GM23338 (cell line): Measurements from ENCODE around the gene NUB1. TPM values are rescaled to one million over a fixed set of nuclear protein-coding genes. Genes with fewer than 3 reads are reported as not detected.

Source experiments
- ATAC-seq: fragments of 200-7000 bp; cut with Tn5 transposase; 3 replicates; pipeline ENCODE4 v1.9.1; 2020
- DNase-seq: peaks from one replicate; pipeline ENCODE4 v3.0.0-alpha.2; 2015; ENCODE audit warnings: low spot score
- H2AFZ ChIP-seq: fragments of 200-600 bp; sonication (generic); 2 replicates; pipeline ENCODE4 v1.8.0; 2016; ENCODE audit warnings: antibody characterized with exemption, mild to moderate bottlenecking, moderate library complexity
- H3F3A ChIP-seq: fragments of 200-600 bp; sonication (generic); replicated peaks from 2 replicates; pipeline ENCODE4 v1.8.0; 2017; ENCODE audit warnings: antibody characterized with exemption, mixed run types, low read depth
- H3K27ac ChIP-seq: fragments of 200-600 bp; sonication (generic); 2 replicates; pipeline ENCODE4 v1.6.1; 2016; ENCODE audit warnings: low read depth
- H3K27me3 ChIP-seq: fragments of 200-600 bp; sonication (generic); 2 replicates; pipeline ENCODE4 v1.8.0; 2016; ENCODE audit warnings: mild to moderate bottlenecking, mixed run types, moderate library complexity; ENCODE audit not compliant: insufficient read depth
- H3K36me3 ChIP-seq: fragments of 200-600 bp; sonication (generic); 2 replicates; pipeline ENCODE4 v1.8.0; 2016; ENCODE audit warnings: mild to moderate bottlenecking; ENCODE audit not compliant: insufficient read depth
- H3K4me1 ChIP-seq: fragments of 200-600 bp; sonication (generic); 2 replicates; pipeline ENCODE4 v1.8.0; 2016; ENCODE audit warnings: mild to moderate bottlenecking, moderate library complexity; ENCODE audit not compliant: insufficient read depth
- H3K4me2 ChIP-seq: fragments of 200-600 bp; sonication (generic); 2 replicates; pipeline ENCODE4 v1.7.1; 2017; ENCODE audit warnings: mixed run types
- H3K4me3 ChIP-seq: fragments of 200-600 bp; sonication (generic); 2 replicates; pipeline ENCODE4 v1.6.1; 2016; ENCODE audit warnings: mixed run types
- H3K79me2 ChIP-seq: fragments of 200-600 bp; sonication (generic); replicated peaks from 2 replicates; pipeline ENCODE4 v1.8.0; 2017; ENCODE audit warnings: mild to moderate bottlenecking; ENCODE audit not compliant: insufficient read depth
- H3K9me2 ChIP-seq: fragments of 200-600 bp; sonication (generic); 2 replicates; pipeline ENCODE4 v1.8.0; 2017; ENCODE audit not compliant: insufficient read depth
- H4K20me1 ChIP-seq: fragments of 200-600 bp; sonication (generic); replicated peaks from 2 replicates; pipeline ENCODE4 v1.8.0; 2017; ENCODE audit warnings: mild to moderate bottlenecking; ENCODE audit not compliant: insufficient read depth
- H3K27ac Mint-ChIP-seq: 2 replicates; pipeline ENCODE4 v1.8.0; 2020; ENCODE audit warnings: inconsistent platforms, mild to moderate bottlenecking, moderate library complexity, mixed read lengths
- H3K27me3 Mint-ChIP-seq: 3 replicates; pipeline ENCODE4 v1.8.0; 2022; ENCODE audit warnings: low read depth, mild to moderate bottlenecking, moderate library complexity, mixed read lengths, inconsistent platforms; ENCODE audit not compliant: insufficient read depth, poor library complexity
- H3K36me3 Mint-ChIP-seq: 3 replicates; pipeline ENCODE4 v1.8.0; 2021; ENCODE audit warnings: low read depth, mild to moderate bottlenecking, inconsistent platforms, moderate library complexity, mixed read lengths
- H3K4me1 Mint-ChIP-seq: 3 replicates; pipeline ENCODE4 v1.8.0; 2020; ENCODE audit warnings: mild to moderate bottlenecking, inconsistent platforms, mixed read lengths
- H3K4me3 Mint-ChIP-seq: 3 replicates; pipeline ENCODE4 v1.8.0; 2021; ENCODE audit warnings: moderate library complexity, mild to moderate bottlenecking, inconsistent platforms, mixed read lengths
- H3K9me3 Mint-ChIP-seq: 3 replicates; pipeline ENCODE4 v1.8.0; 2020; ENCODE audit warnings: moderate library complexity, mild to moderate bottlenecking, inconsistent platforms, mixed read lengths
- ETS1 ChIP-seq: IDR thresholded peaks from 2 replicates; pipeline ENCODE4 v1.6.1; 2016; ENCODE audit warnings: antibody characterized with exemption
- EZH2phosphoT487 ChIP-seq: fragments of 200-600 bp; sonication (generic); IDR thresholded peaks from one replicate; pipeline ENCODE4 v1.8.1; 2018; ENCODE audit warnings: antibody characterized with exemption; ENCODE audit not compliant: unreplicated experiment
- JUNB ChIP-seq: IDR thresholded peaks from one replicate; pipeline ENCODE4 v1.6.1; 2016; ENCODE audit warnings: antibody characterized with exemption; ENCODE audit not compliant: unreplicated experiment
- NANOG ChIP-seq: IDR thresholded peaks from 2 replicates; pipeline ENCODE4 v1.6.1; 2016; ENCODE audit warnings: antibody characterized with exemption, borderline replicate concordance
- STAT1 ChIP-seq: IDR thresholded peaks from one replicate; pipeline ENCODE4 v1.6.1; 2016; ENCODE audit warnings: antibody characterized with exemption; ENCODE audit not compliant: unreplicated experiment
- ZNF462 ChIP-seq: fragments of 250-450 bp; sonication (Bioruptor Pico); IDR thresholded peaks from 2 replicates; pipeline ENCODE4 v1.5.0; 2020; ENCODE audit warnings: mild to moderate bottlenecking, moderate library complexity
- polyA plus RNA-seq: library from polyadenylated mRNA; unstranded; fragments of >200 nt; fragmentation: Nextera tagmentation; extraction: Ambion mirVana; gene quantifications from 2 replicates; pipeline ENCODE4 v1.2.1, GENCODE V29; 2016
- total RNA-seq: library from RNA; depleted of rRNA; stranded (reverse); fragments of >200 nt; shearing (Covaris generic); gene quantifications from 2 replicates; pipeline ENCODE4 v1.2.3, GENCODE V29; 2014

Gene NUB1
- total and polyA plus RNA-seq, 2 experiments from 2014 or later: 31.8 to 42.3 TPM

- no peak for TF ChIP-seq ZNF462 (CRISPR knock-in tag)
- TF ChIP-seq NANOG: no peak
- TF ChIP-seq JUNB: no peak
- TF ChIP-seq EZH2phosphoT487: no peak
Observed at GRCh38 chr7:151372612-151373265, 31.1 kb downstream of the NUB1 start (continued).

- Histone ChIP-seq H3K4me1 (peaks cover 5% of the 10 kb centered on the region; the same call in 1 of the 2 replicates), H3K4me2 (no peak overlapping the region), H3K27ac (no peak overlapping the region), H2AFZ (no peak overlapping the region), H3K4me3 (no peak overlapping the region), H4K20me1 (no peaks in the 10 kb centered on the region; the same call in 1 of the 2 replicates), H3K36me3 (no peaks in the 10 kb centered on the region), H3K79me2 (no peaks in the 10 kb centered on the region), H3F3A (0 out of 2 replicates have a peak, but pooled peaks cover 3% of the 10 kb centered on the region), H3K9me2 (no peaks in the 10 kb centered on the region), H3K27me3 (no peaks in the 10 kb centered on the region)
- peak; percentile 10; the same call in 1 of the 3 replicates for ATAC-seq
- Mint-ChIP-seq H3K4me3 (no peak overlapping the region), H3K27ac (no peak overlapping the region), H3K36me3 (peaks cover 9% of the 10 kb centered on the region), H3K27me3 (peaks cover 5% of the 10 kb centered on the region), H3K9me3 (no peaks in the 10 kb centered on the region), H3K4me1 (peaks cover 23% of the 10 kb centered on the region)
- DNase-seq: no peak
- TF ChIP-seq ZNF462 (CRISPR knock-in tag) (no peak), ETS1 (no peak), EZH2phosphoT487 (no peak), STAT1 (no peak)
Observed at GRCh38 chr7:151373599-151373998, 32.0 kb downstream of the NUB1 start.
